HG02623 (cell line): Measurements from ENCODE around the gene TFRC.
"Not testable (repeated sequence)": the region's sequence is repeated elsewhere in the genome, so short reads cannot be mapped to it uniquely, and the experiment has no call there.

ENCODE experiments used
- ATAC-seq: cut with Tn5 transposase; IDR thresholded peaks from one replicate; pipeline ENCODE4 v1.9.1; 2021; ENCODE audit warnings: moderate library complexity; ENCODE audit not compliant: unreplicated experiment

The TFRC gene

GRCh38 chr3:196007744-196008335, 74.0 kb downstream of the TFRC start:
- ATAC-seq, result no peak

- ATAC-seq, result not testable (repeated sequence)
Measured at GRCh38 chr3:196005338-196005737, 76.6 kb downstream of the TFRC start.

- ATAC-seq, result not testable (repeated sequence)
Measured at GRCh38 chr3:196004359-196005052, 77.4 kb downstream of the TFRC start.

GRCh38 chr3:196003611-196004010, 78.3 kb downstream of the TFRC start:
- no peak for ATAC-seq

- ATAC-seq, result not testable (repeated sequence)
Measured at GRCh38 chr3:196002721-196003120, 79.2 kb downstream of the TFRC start.

- ATAC-seq, result not testable (repeated sequence)
Measured at GRCh38 chr3:196001240-196001639, 80.7 kb downstream of the TFRC start.

GRCh38 chr3:196000360-196000950, 81.4 kb downstream of the TFRC start:
- not testable (repeated sequence) for ATAC-seq

- ATAC-seq, result no peak
Measured at GRCh38 chr3:195999896-196000295, 82.0 kb downstream of the TFRC start.
